Keratinocyte (primary cell): ENCODE results near the gene SNTG2.

Source experiments
- EZH2 ChIP-seq: IDR thresholded peaks from one replicate; pipeline ENCODE4 v1.6.1; 2012; ENCODE audit warnings: inconsistent platforms, mild to moderate bottlenecking, low read length, moderate library complexity
- TF ChIP-seq, protein P1 (sequence below), 3 experiments: IDR thresholded peaks in 1 of 3; conservative IDR thresholded peaks in 1 of 3; optimal IDR thresholded peaks in 1 of 3; 2 replicates in 2 of 3; 3 replicates in 1 of 3; pipeline versions ENCODE3 to v1.5.1; 2011; ENCODE audit warnings: low read length in 3 of 3, mild to moderate bottlenecking in 3 of 3, moderate library complexity in 2 of 3, control low read depth in 1 of 3, inconsistent platforms in 1 of 3; ENCODE audit not compliant: insufficient read depth in 2 of 3; ENCODE audit errors: extremely low read depth in 1 of 3

DNA sequence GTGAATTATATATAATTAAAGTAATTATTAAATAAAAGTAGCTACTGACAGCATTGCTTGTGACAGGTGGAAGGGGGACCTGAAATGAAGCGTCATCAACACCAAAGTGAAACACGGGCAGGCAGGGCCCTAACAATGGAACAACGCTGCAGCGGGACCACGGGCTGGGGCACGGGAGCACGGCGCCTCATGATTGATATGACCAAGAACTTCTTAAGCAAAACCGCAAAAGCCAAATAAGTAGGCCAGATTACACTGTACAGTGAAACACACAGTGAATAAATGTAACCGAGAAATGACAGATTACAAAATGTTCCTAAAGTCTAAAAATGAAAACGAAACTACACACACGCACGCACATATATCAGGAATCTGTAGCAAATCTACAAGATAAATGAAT lies 81.4 kb downstream of the SNTG2 start:
- TF ChIP-seq EZH2 = no peak
- TF ChIP-seq, protein P1, sequence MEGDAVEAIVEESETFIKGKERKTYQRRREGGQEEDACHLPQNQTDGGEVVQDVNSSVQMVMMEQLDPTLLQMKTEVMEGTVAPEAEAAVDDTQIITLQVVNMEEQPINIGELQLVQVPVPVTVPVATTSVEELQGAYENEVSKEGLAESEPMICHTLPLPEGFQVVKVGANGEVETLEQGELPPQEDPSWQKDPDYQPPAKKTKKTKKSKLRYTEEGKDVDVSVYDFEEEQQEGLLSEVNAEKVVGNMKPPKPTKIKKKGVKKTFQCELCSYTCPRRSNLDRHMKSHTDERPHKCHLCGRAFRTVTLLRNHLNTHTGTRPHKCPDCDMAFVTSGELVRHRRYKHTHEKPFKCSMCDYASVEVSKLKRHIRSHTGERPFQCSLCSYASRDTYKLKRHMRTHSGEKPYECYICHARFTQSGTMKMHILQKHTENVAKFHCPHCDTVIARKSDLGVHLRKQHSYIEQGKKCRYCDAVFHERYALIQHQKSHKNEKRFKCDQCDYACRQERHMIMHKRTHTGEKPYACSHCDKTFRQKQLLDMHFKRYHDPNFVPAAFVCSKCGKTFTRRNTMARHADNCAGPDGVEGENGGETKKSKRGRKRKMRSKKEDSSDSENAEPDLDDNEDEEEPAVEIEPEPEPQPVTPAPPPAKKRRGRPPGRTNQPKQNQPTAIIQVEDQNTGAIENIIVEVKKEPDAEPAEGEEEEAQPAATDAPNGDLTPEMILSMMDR (optimal IDR thresholded peaks at IDR 0.05 in 1 of 3, IDR thresholded peaks at IDR 0.05 in 1 of 3, conservative IDR thresholded peaks at IDR 0.05 in 1 of 3; ENCODE audit: extremely low read depth in 1 of 3, insufficient read depth in 2 of 3, low read length in 3 of 3) = no peak
